Tibial nerve (tissue), 4 donors: ENCODE results near the gene KCTD2. TPM values are rescaled to one million over a fixed set of nuclear protein-coding genes. Genes with fewer than 3 reads are reported as not detected.
"Not testable (repeated sequence)": the region's sequence is repeated elsewhere in the genome, so short reads cannot be mapped to it uniquely, and the experiment has no call there.

ENCODE experiments used
- DNase-seq, 2 donors: peaks; one replicate each; pipeline ENCODE4 v3.0.0-alpha.2; 2019; ENCODE audit warnings: low spot score in 2 of 2
- H3K27ac ChIP-seq, 4 donors: fragments of 200-600 bp; sonication (generic) in 3 of 4; one replicate each; pipeline ENCODE4 v1.5.1; 2017 to 2019; ENCODE audit warnings: mild to moderate bottlenecking in 1 of 4
- H3K27me3 ChIP-seq, 2 donors: fragments of 200-600 bp; sonication (generic) in 1 of 2; one replicate each; pipeline versions ENCODE4 v1.5.1 to v1.6.0; 2017 to 2019
- H3K36me3 ChIP-seq, 3 donors: fragments of 200-600 bp; sonication (generic); one replicate each; pipeline ENCODE4 v1.5.1; 2018 to 2019
- H3K4me1 ChIP-seq, 4 donors: fragments of 200-600 bp; sonication (generic) in 3 of 4; one replicate each; pipeline ENCODE4 v1.5.1; 2017 to 2019
- H3K4me3 ChIP-seq, 4 donors: fragments of 200-600 bp; sonication (generic) in 3 of 4; one replicate each; pipeline ENCODE4 v1.5.1; 2017 to 2019; ENCODE audit warnings: mild to moderate bottlenecking in 1 of 4, moderate library complexity in 1 of 4
- H3K9me3 ChIP-seq, 4 donors: fragments of 200-600 bp; sonication (generic) in 3 of 4; one replicate each; pipeline ENCODE4 v1.5.1; 2017 to 2019
- CTCF ChIP-seq, 5 experiments: fragments of 200-600 bp in 3 of 5; fragments of 450-650 bp in 2 of 5; sonication (generic) in 3 of 5; IDR thresholded peaks; one replicate each; pipeline ENCODE4 v1.5.1; 2016 to 2019; ENCODE audit warnings: antibody characterized with exemption in 5 of 5, mild to moderate bottlenecking in 3 of 5, moderate library complexity in 2 of 5
- EP300 ChIP-seq, 2 donors: sonication (generic); formaldehyde crosslinking; IDR thresholded peaks; one replicate each; pipeline ENCODE4 v1.6.1; 2017; ENCODE audit warnings: antibody characterized with exemption in 2 of 2, mild to moderate bottlenecking in 1 of 2
- POLR2A ChIP-seq, 2 donors: fragments of 450-650 bp; IDR thresholded peaks; one replicate each; pipeline ENCODE4 v1.6.1; 2017; ENCODE audit warnings: antibody characterized with exemption in 2 of 2, mild to moderate bottlenecking in 2 of 2, moderate library complexity in 2 of 2
- WGBS, 2 donors: methylation state at CpG; one replicate each; pipeline ENCODE4 v1.1.5; 2018; 5-methylcytosine and 5-hydroxymethylcytosine counted together
- total RNA-seq, 4 donors: library from RNA; depleted of rRNA; stranded (reverse); fragments of >200 nt; gene quantifications; one replicate each; pipeline ENCODE4 v1.1.0, GENCODE V29; 2016

The KCTD2 gene
- total RNA-seq, 4 donors from 2014 or later = 24.9 to 33.5 (median 32.6) TPM

- peak; percentile 87 to 95 for DNase-seq
- H3K9me3 ChIP-seq = peaks cover 0 to 2% (median 0%) of the 10 kb centered on the region in 4 donors
- H3K27me3 ChIP-seq = no peaks in the 10 kb centered on the region
- H3K4me3 ChIP-seq = peak overlapping the region; percentile 67 to 78 (median 72)
- H3K27ac ChIP-seq = peak overlapping the region; percentile 87 to 97 (median 94)
- WGBS, 2 donors = 2 to 3% methylated on average over 41 to 43 of the region's 43 CpGs
- H3K4me1 ChIP-seq = peaks cover 0 to 32% (median 17%) of the 10 kb centered on the region in 4 donors
- no peak for TF ChIP-seq POLR2A (IDR thresholded peaks at IDR 0.05)
- peak in 2 of 5 experiments; percentile 25 to 52 for TF ChIP-seq CTCF (IDR thresholded peaks at IDR 0.05)
- peak in 1 of 2 donors; percentile 17 for TF ChIP-seq EP300 (IDR thresholded peaks at IDR 0.05)
- peaks cover 0 to 18% (median 8%) of the 10 kb centered on the region in 3 donors for H3K36me3 ChIP-seq
Observed at GRCh38 chr17:75034236-75034908, 12.7 kb upstream of the KCTD2 start.

DNA sequence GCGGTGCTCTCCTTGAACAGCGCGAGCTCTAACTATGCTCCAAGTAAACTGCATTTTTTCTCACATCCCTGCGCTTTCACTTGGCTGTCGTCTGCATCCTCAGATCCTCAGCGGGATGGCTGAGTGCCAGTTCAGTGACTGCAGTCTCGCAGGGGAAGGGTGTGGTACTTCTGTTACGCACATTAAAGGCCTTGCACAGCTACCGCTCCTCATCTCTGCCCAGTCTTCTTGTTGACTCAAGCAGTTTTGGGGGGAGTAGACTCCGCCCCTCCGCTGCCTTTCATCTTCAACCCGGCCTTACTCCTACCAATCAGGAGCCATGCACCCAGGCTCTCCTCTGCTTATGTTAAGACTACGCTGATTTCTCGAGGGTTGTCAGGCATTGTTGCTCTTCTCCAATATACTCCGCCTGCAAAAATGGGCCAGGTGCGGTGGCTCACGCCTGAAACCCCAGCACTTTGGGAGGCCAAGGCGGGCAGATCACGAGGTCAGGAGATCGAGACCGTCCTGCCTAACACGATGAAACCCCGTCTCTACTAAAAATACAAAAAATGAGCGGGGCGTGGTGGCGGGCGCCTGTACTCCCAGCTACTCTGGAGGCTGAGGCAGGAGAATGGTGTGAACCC, 10.3 kb upstream of the KCTD2 start:
- H3K36me3 ChIP-seq = peaks cover 2 to 42% (median 8%) of the 10 kb centered on the region in 3 donors
- TF ChIP-seq EP300 (IDR thresholded peaks at IDR 0.05) (peak in 1 of 2 donors; percentile 51), CTCF (IDR thresholded peaks at IDR 0.05) (no peak)
- 73 to 76% methylated on average over 27 of the region's 27 CpGs for WGBS, 2 donors
- no peaks in the 10 kb centered on the region for H3K27me3 ChIP-seq
- peaks cover 0 to 32% (median 17%) of the 10 kb centered on the region in 4 donors for H3K4me1 ChIP-seq
- H3K4me3 ChIP-seq = no peak overlapping the region
- no peaks in the 10 kb centered on the region for H3K9me3 ChIP-seq
- H3K27ac ChIP-seq = peak overlapping the region; percentile 34 to 97 (median 68)
- peak; percentile 79 to 89 for DNase-seq

- no peaks in the 10 kb centered on the region for H3K9me3 ChIP-seq
- no peak overlapping the region for H3K4me3 ChIP-seq
- H3K36me3 ChIP-seq = peaks cover 2 to 49% (median 8%) of the 10 kb centered on the region in 3 donors
- 76 to 95% methylated on average over 5 of the region's 5 CpGs for WGBS, 2 donors
- no peaks in the 10 kb centered on the region for H3K27me3 ChIP-seq
- TF ChIP-seq CTCF (IDR thresholded peaks at IDR 0.05) (no peak), EP300 (IDR thresholded peaks at IDR 0.05) (no peak), POLR2A (IDR thresholded peaks at IDR 0.05) (no peak)
- DNase-seq = no peak
- H3K27ac ChIP-seq = no peak overlapping the region
- peaks cover 0 to 13% (median 4%) of the 10 kb centered on the region in 4 donors for H3K4me1 ChIP-seq
Observed at GRCh38 chr17:75039238-75039637, 7.8 kb upstream of the KCTD2 start.

DNA sequence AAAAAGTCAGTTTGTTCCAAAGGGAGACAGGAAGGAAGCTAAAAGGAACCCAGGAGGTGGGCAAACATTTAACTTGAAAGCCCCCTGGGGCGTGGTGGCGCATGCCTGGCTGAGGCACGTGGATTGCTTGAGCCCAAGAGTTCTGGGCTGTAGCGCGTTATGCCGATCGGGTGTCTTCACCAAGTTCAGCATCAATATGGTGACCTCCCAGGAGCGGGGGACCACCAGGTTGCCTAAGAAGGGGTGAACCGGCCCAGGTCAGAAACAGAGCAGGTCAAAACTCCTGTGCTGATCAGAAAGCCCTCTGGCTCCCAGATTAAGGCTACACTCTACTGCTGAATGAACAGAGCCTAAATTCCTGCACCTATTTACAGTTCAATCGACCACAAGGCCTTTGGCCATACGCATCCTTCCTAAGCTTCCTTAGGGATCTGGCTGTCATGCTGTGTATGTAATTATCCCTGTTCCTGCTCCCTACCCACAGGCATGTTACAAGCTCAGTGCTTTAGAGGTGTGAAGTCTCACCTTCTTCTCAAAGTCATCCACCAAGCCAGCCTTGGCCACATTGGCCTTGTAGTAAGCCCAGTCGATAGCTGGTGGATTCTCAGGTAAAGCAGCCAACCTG, 5.3 kb upstream of the KCTD2 start:
- Histone ChIP-seq H3K4me1 (peaks cover 0 to 13% (median 6%) of the 10 kb centered on the region in 4 donors), H3K27ac (no peak overlapping the region), H3K9me3 (no peaks in the 10 kb centered on the region), H3K27me3 (no peaks in the 10 kb centered on the region), H3K36me3 (peaks cover 2 to 49% (median 8%) of the 10 kb centered on the region in 3 donors), H3K4me3 (no peak overlapping the region)
- DNase-seq = no peak
- WGBS, 2 donors = 85 to 92% methylated on average over 11 of the region's 12 CpGs
- no peak for TF ChIP-seq POLR2A (IDR thresholded peaks at IDR 0.05)
- TF ChIP-seq CTCF (IDR thresholded peaks at IDR 0.05) = no peak
- TF ChIP-seq EP300 (IDR thresholded peaks at IDR 0.05) = no peak

DNA sequence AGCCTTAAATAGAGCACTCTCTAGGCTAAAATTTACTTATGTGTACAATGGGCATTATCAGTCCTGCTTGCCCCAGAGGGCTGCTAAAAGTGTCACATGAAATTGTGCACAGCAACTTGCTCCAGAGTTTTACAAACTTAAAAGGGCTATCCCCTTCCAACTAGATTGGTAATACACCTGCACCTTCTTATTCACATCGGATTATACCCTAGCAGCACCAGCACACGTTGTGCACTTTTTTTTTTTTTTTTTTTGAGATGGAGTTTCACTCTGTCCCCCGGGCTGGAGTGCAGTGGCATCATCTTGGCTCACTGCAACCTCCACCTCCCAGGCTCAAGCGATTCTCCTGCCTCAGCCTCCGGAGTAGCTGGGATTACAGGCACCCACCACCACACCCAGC, 3.2 kb upstream of the KCTD2 start:
- not testable (repeated sequence) for H3K27ac ChIP-seq, DNase-seq, H3K27me3 ChIP-seq, H3K4me3 ChIP-seq, H3K9me3 ChIP-seq
- WGBS, 2 donors = 63 to 66% methylated on average over 5 of the region's 5 CpGs
- Histone ChIP-seq H3K36me3 (peaks cover 2 to 36% (median 2%) of the 10 kb centered on the region in 3 donors), H3K4me1 (peaks cover 0 to 27% (median 15%) of the 10 kb centered on the region in 4 donors)
